ENCODE data around the gene GFOD1.

GFOD1 gene

GRCh38 chr6:13315896-13316295 lies 171.5 kb downstream of the GFOD1 start:
- DNase-seq (ENCODE audit: low spot score), result no peak

GRCh38 chr6:13314806-13315205 lies 172.6 kb downstream of the GFOD1 start:
- DNase-seq (ENCODE audit: low spot score), result no peak

GRCh38 chr6:13311155-13311554 lies 176.2 kb downstream of the GFOD1 start:
- DNase-seq (ENCODE audit: low spot score), result no peak

GRCh38 chr6:13308332-13308731 lies 179.1 kb downstream of the GFOD1 start:
- DNase-seq (ENCODE audit: low spot score), result no peak
